H54 (cell line): Measurements from ENCODE around the gene AGPAT2.
A peak's percentile ranks its signal among the peaks of the same experiment; 100 is the strongest.

Experiments
- DNase-seq: peaks from one replicate; pipeline ENCODE4 v3.0.0; 2011; ENCODE audit warnings: low spot score, mixed read lengths; ENCODE audit not compliant: insufficient read length
- FAIRE-seq: peaks from 3 replicates; lab custom pipeline; 2011; peaks lifted over from hg19 to GRCh38; lab: Jason Lieb, UNC
- POLR2A ChIP-seq: IDR thresholded peaks from 2 replicates; pipeline ENCODE4 v1.6.1; 2011; ENCODE audit warnings: low read depth, mild to moderate bottlenecking, low read length

Gene AGPAT2

GRCh38 chr9:136692185-136693134, 5.2 kb upstream of the AGPAT2 start:
- no peak for FAIRE-seq

GRCh38 chr9:136691316-136692184, 4.3 kb upstream of the AGPAT2 start:
- FAIRE-seq (no peak), DNase-seq (no peak)
- no peak for TF ChIP-seq POLR2A

More at GRCh38 chr9:136692185-136693134, 5.2 kb upstream of the AGPAT2 start:
- no peak for TF ChIP-seq POLR2A
- DNase-seq, result no peak

GRCh38 chr9:136690806-136691261, 3.6 kb upstream of the AGPAT2 start:
- FAIRE-seq, result peak; percentile 65
- TF ChIP-seq POLR2A, result no peak
- peak; percentile 96 for DNase-seq

- DNase-seq (no peak), FAIRE-seq (no peak)
- TF ChIP-seq POLR2A, result no peak
Measured at GRCh38 chr9:136690104-136690805, 3.0 kb upstream of the AGPAT2 start.

GRCh38 chr9:136689108-136689460, 1.8 kb upstream of the AGPAT2 start:
- DNase-seq, result no peak
- FAIRE-seq, result no peak
- TF ChIP-seq POLR2A, result no peak

GRCh38 chr9:136688274-136689107, 1.2 kb upstream of the AGPAT2 start:
- no peak for TF ChIP-seq POLR2A
- FAIRE-seq, result no peak
- no peak for DNase-seq

GRCh38 chr9:136687721-136688223, 515 bp upstream of the AGPAT2 start:
- FAIRE-seq (no peak), DNase-seq (no peak)
- no peak for TF ChIP-seq POLR2A

GRCh38 chr9:136686534-136686793, 793 bp downstream of the AGPAT2 start:
- TF ChIP-seq POLR2A, result no peak
- DNase-seq, result no peak
- FAIRE-seq, result no peak

- TF ChIP-seq POLR2A, result no peak
- no peak for FAIRE-seq
- DNase-seq, result no peak
Measured at GRCh38 chr9:136685790-136686533, 1.3 kb downstream of the AGPAT2 start.

GRCh38 chr9:136685216-136685615, 2.0 kb downstream of the AGPAT2 start:
- DNase-seq, result no peak
- FAIRE-seq, result no peak
- no peak for TF ChIP-seq POLR2A

GRCh38 chr9:136684799-136685198, 2.5 kb downstream of the AGPAT2 start:
- TF ChIP-seq POLR2A, result no peak
- no peak for DNase-seq
- no peak for FAIRE-seq

GRCh38 chr9:136684339-136684738, 2.9 kb downstream of the AGPAT2 start:
- DNase-seq, result no peak
- no peak for TF ChIP-seq POLR2A
- no peak for FAIRE-seq

GRCh38 chr9:136683755-136684154, 3.5 kb downstream of the AGPAT2 start:
- TF ChIP-seq POLR2A, result no peak
- FAIRE-seq, result no peak
- DNase-seq, result no peak
